ENCODE data around the gene OVCH1.
"Not testable (repeated sequence)": the region's sequence is repeated elsewhere in the genome, so short reads cannot be mapped to it uniquely, and the experiment has no call there.

The OVCH1 gene

DNA sequence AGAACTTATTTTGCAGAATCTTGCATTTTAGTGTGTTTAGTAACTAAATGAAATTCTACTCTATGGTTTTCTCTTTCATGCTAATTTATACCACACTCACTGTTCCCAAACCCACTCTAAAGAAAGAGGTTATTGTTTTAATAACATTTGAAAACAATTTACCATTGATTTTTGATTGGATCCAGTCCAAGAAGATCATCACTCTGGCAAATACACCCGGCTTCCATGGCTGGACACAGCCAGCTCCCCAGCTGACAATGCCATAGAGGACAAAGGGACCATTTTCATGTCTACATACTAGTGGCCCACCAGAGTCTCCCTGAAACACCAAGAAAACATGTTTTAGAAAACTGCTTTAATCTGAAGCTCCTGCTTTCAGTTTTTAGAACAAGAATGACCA, 42.4 kb downstream of the OVCH1 start:
- DNase-seq (ENCODE audit: low read depth): no peak
- TF ChIP-seq, protein P1, sequence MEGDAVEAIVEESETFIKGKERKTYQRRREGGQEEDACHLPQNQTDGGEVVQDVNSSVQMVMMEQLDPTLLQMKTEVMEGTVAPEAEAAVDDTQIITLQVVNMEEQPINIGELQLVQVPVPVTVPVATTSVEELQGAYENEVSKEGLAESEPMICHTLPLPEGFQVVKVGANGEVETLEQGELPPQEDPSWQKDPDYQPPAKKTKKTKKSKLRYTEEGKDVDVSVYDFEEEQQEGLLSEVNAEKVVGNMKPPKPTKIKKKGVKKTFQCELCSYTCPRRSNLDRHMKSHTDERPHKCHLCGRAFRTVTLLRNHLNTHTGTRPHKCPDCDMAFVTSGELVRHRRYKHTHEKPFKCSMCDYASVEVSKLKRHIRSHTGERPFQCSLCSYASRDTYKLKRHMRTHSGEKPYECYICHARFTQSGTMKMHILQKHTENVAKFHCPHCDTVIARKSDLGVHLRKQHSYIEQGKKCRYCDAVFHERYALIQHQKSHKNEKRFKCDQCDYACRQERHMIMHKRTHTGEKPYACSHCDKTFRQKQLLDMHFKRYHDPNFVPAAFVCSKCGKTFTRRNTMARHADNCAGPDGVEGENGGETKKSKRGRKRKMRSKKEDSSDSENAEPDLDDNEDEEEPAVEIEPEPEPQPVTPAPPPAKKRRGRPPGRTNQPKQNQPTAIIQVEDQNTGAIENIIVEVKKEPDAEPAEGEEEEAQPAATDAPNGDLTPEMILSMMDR (conservative IDR thresholded peaks at IDR 0.05; ENCODE audit: low read depth, low read length): no peak
- no peak overlapping the region for H3K4me3 ChIP-seq (ENCODE audit: low read depth, low read length)

DNA sequence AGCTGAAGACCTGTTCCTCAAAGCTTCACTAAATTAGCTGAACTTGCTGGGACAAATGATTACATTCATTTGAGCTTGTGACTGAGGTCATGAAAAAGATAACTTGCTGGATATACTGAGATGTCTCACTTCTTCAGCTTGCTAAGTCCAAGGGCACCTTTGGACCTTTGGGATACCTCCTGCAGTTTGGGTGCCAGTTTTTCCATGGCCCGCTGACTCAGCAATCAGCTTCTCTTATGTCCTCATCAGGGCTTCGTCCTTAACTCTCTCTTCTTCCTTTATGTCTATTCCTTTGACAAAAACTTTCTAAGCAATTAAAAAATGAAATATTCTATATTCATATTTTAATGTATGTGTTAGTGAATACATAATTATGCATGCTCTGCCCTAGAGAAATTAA, 45.6 kb downstream of the OVCH1 start:
- no peak overlapping the region for H3K4me3 ChIP-seq (ENCODE audit: low read depth, low read length)
- TF ChIP-seq, protein P1 (conservative IDR thresholded peaks at IDR 0.05; ENCODE audit: low read depth, low read length): no peak
- no peak for DNase-seq (ENCODE audit: low read depth)

DNA sequence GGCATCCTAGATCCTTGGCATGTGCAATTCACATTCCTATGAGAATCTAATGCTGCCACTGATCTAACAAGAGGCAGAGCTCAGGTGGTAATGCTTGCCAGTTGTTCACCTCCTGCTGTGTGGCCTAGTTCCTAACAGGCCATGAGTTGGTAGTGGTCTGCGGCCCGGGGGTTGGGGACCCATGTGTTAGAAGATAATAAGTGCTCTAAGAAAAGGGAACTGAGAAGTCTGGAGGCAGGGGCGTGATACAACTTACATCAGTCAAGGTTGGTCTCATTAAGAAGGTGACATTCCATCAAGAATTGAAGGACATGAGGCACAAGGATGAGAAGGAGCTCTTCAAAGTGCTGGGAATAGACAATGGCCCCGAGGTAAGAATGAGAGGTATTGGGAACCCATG, 49.3 kb downstream of the OVCH1 start:
- DNase-seq (ENCODE audit: low read depth): no peak
- TF ChIP-seq, protein P1 (conservative IDR thresholded peaks at IDR 0.05; ENCODE audit: low read depth, low read length): no peak
- no peak overlapping the region for H3K4me3 ChIP-seq (ENCODE audit: low read depth, low read length)

DNA sequence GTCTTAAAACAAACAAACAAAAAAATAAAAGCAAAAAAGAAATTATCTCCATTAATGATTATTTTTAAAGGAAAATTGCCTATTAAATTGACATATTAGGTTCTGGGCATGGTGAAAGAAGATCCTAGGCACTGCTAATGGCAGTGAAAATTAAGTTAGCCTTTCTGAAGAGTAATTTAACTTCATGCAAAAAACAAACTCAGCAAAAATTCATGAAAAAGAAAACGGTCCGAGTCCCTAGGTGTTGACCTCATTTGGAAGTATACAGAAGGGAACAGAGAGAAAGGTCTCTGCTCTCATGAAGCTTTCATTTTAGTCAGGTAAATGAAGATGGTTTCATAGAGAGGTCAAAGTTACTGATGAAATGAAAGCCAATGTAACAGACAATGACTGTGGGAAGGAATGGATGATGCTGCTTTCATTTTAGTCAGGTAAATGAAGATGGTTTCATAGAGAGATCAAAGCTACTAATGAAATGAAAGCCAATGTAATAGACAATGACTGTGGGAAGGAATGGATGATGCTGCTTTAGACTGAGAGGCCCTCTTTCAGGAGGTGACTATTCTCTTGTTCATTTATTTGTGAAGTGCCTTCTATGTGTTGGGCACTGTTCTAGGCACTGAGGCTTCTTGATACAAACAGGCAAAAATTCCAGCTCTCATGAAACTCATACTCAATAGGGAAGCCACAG, 50.1 kb downstream of the OVCH1 start:
- no peak overlapping the region for H3K4me3 ChIP-seq (ENCODE audit: low read depth, low read length)
- TF ChIP-seq, protein P1 (conservative IDR thresholded peaks at IDR 0.05; ENCODE audit: low read depth, low read length): no peak
- no peak for DNase-seq (ENCODE audit: low read depth)

DNA sequence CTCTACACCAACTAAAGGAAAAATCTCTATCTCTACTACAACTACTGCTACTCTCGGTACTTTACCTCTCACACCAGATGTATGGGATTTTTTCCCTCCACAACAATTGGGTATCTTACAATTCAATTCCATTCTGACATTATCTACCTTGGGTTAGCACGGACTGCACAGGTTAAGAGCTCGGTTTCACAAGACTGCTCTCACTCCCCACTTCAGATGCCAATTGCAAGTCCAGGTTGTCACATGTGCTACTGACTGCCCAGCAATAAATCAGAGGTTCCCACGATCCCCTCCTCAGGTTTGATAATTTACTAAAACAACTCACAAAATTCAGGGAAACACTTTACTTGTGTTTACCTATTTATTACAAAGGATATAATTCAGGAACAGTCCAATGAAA, 58.0 kb downstream of the OVCH1 start:
- TF ChIP-seq, protein P1 (conservative IDR thresholded peaks at IDR 0.05; ENCODE audit: low read depth, low read length): no peak
- DNase-seq (ENCODE audit: low read depth): no peak
- H3K4me3 ChIP-seq (ENCODE audit: low read depth, low read length): no peak overlapping the region

DNA sequence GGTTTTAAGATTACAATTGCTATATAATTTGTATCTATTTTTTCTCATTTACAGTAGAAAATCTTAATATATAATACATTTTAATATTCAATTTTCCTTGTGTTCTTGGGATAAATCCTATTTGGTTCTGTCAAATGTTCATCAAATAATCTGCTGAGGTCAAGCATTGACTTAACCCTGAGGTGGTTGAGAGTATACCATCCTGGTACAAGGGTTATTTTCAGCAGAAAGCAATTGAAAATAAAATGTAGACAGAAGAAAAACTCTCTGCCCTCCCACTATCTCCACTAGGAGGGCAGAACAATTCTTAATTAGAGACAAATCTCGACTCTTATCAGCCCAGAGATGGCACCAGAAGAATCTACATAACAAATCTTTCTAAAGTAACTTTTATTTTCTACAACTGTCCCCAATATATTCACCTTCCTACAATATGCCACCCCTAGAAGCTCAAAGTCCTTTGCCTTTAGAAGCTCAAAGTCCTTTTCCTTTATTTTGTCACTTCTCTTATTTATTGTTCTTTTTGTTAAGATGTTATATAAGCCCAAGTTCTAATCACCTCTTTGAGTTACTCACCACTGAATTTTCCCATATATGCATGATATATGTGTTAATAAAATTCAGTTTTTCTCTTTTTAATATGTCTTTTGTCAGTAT, 58.6 kb downstream of the OVCH1 start:
- H3K4me3 ChIP-seq (ENCODE audit: low read depth, low read length): no peak overlapping the region
- no peak for DNase-seq (ENCODE audit: low read depth)
- TF ChIP-seq, protein P1 (conservative IDR thresholded peaks at IDR 0.05; ENCODE audit: low read depth, low read length): no peak

DNA sequence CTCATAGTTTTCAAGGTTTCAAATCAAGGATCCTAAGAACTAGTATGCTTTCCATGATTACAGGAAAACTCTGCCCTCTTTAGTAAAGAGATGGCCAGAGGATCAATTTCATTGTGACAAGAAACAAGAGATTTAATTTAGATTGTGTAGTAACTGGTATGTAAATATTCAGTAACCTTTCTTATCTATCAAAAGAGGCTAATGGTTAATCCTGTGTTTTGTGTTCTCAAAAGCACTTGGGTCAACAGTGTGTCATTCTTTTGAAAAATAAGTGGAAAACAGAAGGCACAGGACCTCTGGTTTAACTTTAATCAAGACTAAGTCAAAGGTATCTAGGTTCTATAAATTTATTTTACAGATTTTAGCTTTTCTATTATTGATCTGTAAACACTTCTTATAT, 59.9 kb downstream of the OVCH1 start:
- TF ChIP-seq, protein P1 (conservative IDR thresholded peaks at IDR 0.05; ENCODE audit: low read depth, low read length): no peak
- no peak for DNase-seq (ENCODE audit: low read depth)
- no peak overlapping the region for H3K4me3 ChIP-seq (ENCODE audit: low read depth, low read length)

DNA sequence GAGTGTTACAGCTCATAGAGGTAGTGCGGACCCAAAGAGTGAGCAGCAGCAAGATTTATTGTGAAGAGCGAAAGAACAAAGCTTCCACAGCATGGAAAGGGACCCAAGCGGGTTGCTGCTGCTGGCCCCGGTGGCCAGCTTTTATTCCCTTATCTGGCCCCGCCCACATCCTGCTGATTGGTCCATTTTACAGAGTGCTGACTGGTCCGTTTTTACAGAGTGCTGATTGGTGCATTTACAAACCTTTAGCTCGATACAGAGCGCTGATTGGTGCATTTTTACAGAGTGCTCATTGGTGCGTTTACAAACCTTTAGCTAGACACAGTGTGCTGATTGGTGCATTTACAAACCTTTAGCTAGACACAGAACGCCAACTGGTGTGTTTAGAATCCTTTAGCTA, 60.7 kb downstream of the OVCH1 start:
- H3K4me3 ChIP-seq (ENCODE audit: low read depth, low read length); DNase-seq (ENCODE audit: low read depth): not testable (repeated sequence)
